Heart right ventricle (tissue), 16 donors: Measurements from ENCODE around the gene DNAJB2. TPM values are rescaled to one million over a fixed set of nuclear protein-coding genes. Genes with fewer than 3 reads are reported as not detected.
A peak's percentile ranks its signal among the peaks of the same experiment; 100 is the strongest.

Source experiments
- ATAC-seq, 8 donors: fragments of 200-7000 bp; cut with Tn5 transposase; one replicate each; pipeline ENCODE4 v1.9.1; 2020; ENCODE audit warnings: mild to moderate bottlenecking in 8 of 8, moderate library complexity in 8 of 8, moderate number of reproducible peaks in 1 of 8
- DNase-seq, 2 donors: peaks; one replicate each; pipeline ENCODE4 v3.0.0-alpha.2; 2020
- H3K27ac ChIP-seq, 10 donors: fragments of 200-600 bp; sonication (generic) in 2 of 10; one replicate each; pipeline versions ENCODE4 v1.5.0 to v1.8.0; 2020 to 2022; ENCODE audit warnings: mild to moderate bottlenecking in 3 of 10
- H3K27me3 ChIP-seq, 7 donors: fragments of 200-600 bp; one replicate each; pipeline ENCODE4 v1.8.0; 2021 to 2022; ENCODE audit warnings: mild to moderate bottlenecking in 2 of 7
- H3K36me3 ChIP-seq, 9 donors: fragments of 200-600 bp; sonication (generic) in 1 of 9; one replicate each; pipeline versions ENCODE4 v1.5.0 to v1.8.0; 2020 to 2022; ENCODE audit warnings: mild to moderate bottlenecking in 2 of 9
- H3K4me1 ChIP-seq, 9 donors: fragments of 200-600 bp; sonication (generic) in 1 of 9; one replicate each; pipeline versions ENCODE4 v1.5.0 to v1.8.0; 2020 to 2022; ENCODE audit warnings: mild to moderate bottlenecking in 4 of 9
- H3K4me3 ChIP-seq, 10 donors: fragments of 200-600 bp; sonication (generic) in 2 of 10; one replicate each; pipeline versions ENCODE4 v1.5.0 to v1.8.0; 2020 to 2022; ENCODE audit warnings: mild to moderate bottlenecking in 7 of 10, moderate library complexity in 2 of 10
- H3K9me3 ChIP-seq, 11 donors: fragments of 200-600 bp in 10 of 11; sonication (generic) in 2 of 11; one replicate each; pipeline versions ENCODE4 v1.5.0 to v1.8.0; 2013 to 2022; ENCODE audit warnings: mild to moderate bottlenecking in 2 of 11, control low read depth in 1 of 11, moderate library complexity in 1 of 11
- WGBS, 2 donors: extraction: QIAGEN DNeasy Blood & Tissue Kit; methylation state at CpG; one replicate each; pipeline ENCODE4 v1.1.7; 2013; ENCODE audit warnings: inconsistent platforms in 1 of 2; 5-methylcytosine and 5-hydroxymethylcytosine counted together
- intact Hi-C, 10 donors: fragments of 100-400 bp; cut with DNase I; formaldehyde crosslinking; loops; one replicate each; pipeline versions ENCODE4 v1.11.1 to v1.14.2; 2022
- polyA plus RNA-seq, 2 donors: library from polyadenylated mRNA; stranded (reverse); fragments of 200-250 nt; gene quantifications; one replicate each; pipeline ENCODE4 v1.2.3, GENCODE V29; 2013
- total RNA-seq, 10 donors: library from RNA; stranded (reverse); fragmentation: NEBNext Ultra II Directional in 3 of 10; extraction: Animal tissue kit (Norgen Biotek cat#: 25700) in 3 of 10; gene quantifications; one replicate each; pipeline versions ENCODE4 v1.2.1 to v1.2.4, GENCODE V29; 2021 to 2023
- TF ChIP-seq, protein P1 (sequence below), 9 donors: fragments of 200-600 bp; sonication (generic) in 2 of 9; IDR thresholded peaks; one replicate each; pipeline versions ENCODE4 v1.5.0 to v1.8.0; 2021 to 2022; ENCODE audit warnings: antibody characterized with exemption in 9 of 9, mild to moderate bottlenecking in 5 of 9, moderate library complexity in 1 of 9
- donor health status: Arrhythmogenic right ventricular cardiomyopathy.
- donor health status: ischemic (EF 13 %, LVEDD 7.1; RV severe dilation, severe dysfunction).
- donor health status: healthy with polysubstance abuse.
- donor health status: DM: no; HTN: yes; CAD: no.
- donor health status: DM: no; HTN: no; CAD: no.
- donor health status: ischemic (EF 25% LVEDD 6.9; RV normal size, moderate dysfunction).
- donor health status: ischemic (EF 25% LVEDD 5.7; RV mildly dilated, moderate dysfunction).
- donor health status: healthy.
- donor health status: DM: yes; HTN: yes; CAD: no.
- donor health status: Ischemic cardiomyopathy.
- donor health status: ischemic (EF 35%, LVEDD 5.7; RV mildly dilated, moderate dysfunction).
- donor health status: nonischemic (EF 11% LVEDD 7.7; RV severe dilation, severe dysfunction).
- donor health status: DM: yes; HTN: yes; CAD: no.
- donor health status: PGD.
- donor health status: ischemic (EF 29% LVEDD 5.4; RV normal size, mild dysfunction).
- donor health status: nonischemic (EF 23%, LVEDD 6.1; RV moderate dilation, normal function).

Gene DNAJB2
- total and polyA plus RNA-seq, 12 donors, result 55.6 to 148 (median 83.1) TPM

DNA sequence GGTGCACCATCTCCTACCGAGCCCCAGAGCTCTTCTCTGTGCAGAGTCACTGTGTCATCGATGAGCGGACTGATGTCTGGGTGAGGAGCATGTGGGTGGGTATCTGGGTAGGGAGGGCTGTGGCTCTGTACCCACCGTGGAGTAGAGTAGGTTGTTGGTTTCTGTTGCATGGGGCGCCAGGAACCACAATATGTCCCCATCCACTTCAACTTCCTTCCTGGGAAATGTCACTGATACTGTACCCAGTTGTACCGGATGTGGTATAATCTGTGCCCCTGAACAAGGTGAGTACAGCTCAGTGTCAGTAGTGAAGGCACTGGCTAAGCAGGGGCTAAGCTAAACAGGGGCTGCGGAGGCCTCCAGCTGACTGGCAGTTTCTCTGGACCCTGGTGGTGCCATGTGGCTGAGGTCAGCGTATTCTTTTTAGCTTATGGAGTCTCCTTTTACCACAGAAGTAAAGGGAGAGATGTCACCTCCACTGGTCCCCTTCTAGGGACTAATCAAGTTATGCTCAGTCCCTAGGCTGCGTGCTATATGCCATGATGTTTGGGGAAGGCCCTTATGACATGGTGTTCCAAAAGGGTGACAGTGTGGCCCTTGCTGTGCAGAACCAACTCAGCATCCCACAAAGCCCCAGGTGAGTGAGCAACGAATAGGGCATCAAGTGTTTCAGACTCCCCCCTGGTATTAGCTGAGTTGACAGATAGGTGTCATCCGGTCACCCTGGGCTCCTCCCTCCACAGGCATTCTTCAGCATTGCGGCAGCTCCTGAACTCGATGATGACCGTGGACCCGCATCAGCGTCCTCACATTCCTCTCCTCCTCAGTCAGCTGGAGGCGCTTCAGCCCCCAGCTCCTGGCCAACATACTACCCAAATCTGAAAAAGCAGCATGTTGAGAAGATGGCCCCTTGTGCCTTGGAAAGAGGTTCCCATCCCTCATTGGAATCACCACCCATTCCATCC, 31.2 kb upstream of the DNAJB2 start:
- Histone ChIP-seq H3K27me3 (no peaks in the 10 kb centered on the region), H3K27ac (peak overlapping the region in 4 of 10 donors; percentile 26 to 99 (median 77)), H3K4me3 (peak overlapping the region in 1 of 10 donors; percentile 22), H3K9me3 (no peaks in the 10 kb centered on the region), H3K36me3 (peaks cover 0 to 43% (median 7%) of the 10 kb centered on the region in 9 donors), H3K4me1 (peaks cover 28 to 81% (median 64%) of the 10 kb centered on the region in 9 donors)
- 88 to 91% methylated on average over 17 of the region's 17 CpGs for WGBS, 2 donors
- DNase-seq (no peak), ATAC-seq (no peak)
- intact Hi-C loops, result no loop called here
- TF ChIP-seq, protein P1, sequence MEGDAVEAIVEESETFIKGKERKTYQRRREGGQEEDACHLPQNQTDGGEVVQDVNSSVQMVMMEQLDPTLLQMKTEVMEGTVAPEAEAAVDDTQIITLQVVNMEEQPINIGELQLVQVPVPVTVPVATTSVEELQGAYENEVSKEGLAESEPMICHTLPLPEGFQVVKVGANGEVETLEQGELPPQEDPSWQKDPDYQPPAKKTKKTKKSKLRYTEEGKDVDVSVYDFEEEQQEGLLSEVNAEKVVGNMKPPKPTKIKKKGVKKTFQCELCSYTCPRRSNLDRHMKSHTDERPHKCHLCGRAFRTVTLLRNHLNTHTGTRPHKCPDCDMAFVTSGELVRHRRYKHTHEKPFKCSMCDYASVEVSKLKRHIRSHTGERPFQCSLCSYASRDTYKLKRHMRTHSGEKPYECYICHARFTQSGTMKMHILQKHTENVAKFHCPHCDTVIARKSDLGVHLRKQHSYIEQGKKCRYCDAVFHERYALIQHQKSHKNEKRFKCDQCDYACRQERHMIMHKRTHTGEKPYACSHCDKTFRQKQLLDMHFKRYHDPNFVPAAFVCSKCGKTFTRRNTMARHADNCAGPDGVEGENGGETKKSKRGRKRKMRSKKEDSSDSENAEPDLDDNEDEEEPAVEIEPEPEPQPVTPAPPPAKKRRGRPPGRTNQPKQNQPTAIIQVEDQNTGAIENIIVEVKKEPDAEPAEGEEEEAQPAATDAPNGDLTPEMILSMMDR (IDR thresholded peaks at IDR 0.05), result no peak

DNA sequence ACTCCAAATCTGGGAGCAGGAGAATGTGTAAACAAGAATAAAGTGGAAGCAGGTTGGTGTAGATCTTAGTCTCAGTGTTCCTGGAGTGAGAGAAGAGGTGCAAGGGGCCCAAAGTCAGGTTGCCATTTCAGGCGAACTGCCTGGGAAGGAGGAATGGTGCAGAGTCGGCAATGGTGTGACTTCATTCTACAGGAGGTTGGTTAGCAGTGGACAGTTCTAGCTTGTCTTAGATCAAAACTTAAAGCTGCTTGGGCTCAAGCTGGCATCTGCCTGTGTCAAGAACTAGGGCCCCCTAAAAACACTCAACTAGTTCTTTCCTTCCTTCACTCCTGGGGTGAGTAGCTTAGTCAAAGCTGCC, 30.3 kb upstream of the DNAJB2 start:
- Histone ChIP-seq H3K36me3 (peaks cover 0 to 43% (median 7%) of the 10 kb centered on the region in 9 donors), H3K4me3 (peak overlapping the region in 3 of 10 donors; percentile 2 to 22 (median 8)), H3K27ac (peak overlapping the region; percentile 46 to 99 (median 76)), H3K27me3 (no peaks in the 10 kb centered on the region), H3K4me1 (peaks cover 28 to 88% (median 70%) of the 10 kb centered on the region in 9 donors), H3K9me3 (no peaks in the 10 kb centered on the region)
- ATAC-seq (no peak), DNase-seq (no peak)
- TF ChIP-seq, protein P1 (IDR thresholded peaks at IDR 0.05), result no peak
- WGBS, 2 donors, result 80 to 87% methylated on average over 2 of the region's 2 CpGs
- intact Hi-C loops, result loop anchor here in 1 of 10 donors (1.0 kb wide), 1 partner anchor 45 kb away; no protein-coding TSS in a partner anchor

DNA sequence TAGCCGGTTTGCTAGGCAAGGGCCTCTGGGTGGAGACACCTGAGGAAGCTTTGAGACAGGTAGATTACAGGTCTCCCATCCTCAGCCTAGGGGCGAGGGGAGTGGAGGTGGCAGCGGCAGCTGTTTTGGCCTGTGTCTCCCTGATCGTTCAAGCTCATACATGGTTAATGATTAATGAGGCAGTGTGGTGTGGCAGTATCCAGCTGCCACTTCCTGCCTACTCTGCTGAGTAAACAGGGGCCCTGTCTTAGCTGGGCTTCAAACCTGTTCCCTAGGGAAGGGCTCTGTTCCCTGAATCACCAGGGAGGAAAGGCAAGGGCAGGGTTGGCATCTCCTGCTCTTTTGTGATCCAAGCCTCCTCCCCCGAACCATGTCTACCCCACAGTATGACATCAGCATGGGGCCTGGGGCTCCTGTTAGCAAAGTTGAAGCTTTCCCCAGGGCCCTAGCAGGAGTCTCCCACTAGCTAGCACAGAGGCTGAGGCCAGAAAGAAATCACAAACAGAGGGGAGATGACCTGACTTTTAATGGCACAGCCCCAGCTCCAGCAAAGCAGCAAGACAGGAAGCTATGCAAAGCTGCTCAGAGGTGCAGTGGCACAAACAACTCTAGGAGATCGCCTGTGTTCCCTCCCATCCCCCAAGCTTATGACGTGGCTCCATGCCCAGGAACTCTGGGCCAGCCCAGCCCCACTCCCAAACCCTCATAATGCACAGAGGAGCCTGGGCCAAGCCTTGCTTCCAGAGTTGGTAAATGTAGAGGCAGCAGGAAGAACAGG, 29.8 kb upstream of the DNAJB2 start:
- TF ChIP-seq, protein P1 (IDR thresholded peaks at IDR 0.05), result no peak

More for the DNA sequence above, 29.8 kb upstream of the DNAJB2 start:
- Histone ChIP-seq H3K4me3 (peak overlapping the region in 4 of 10 donors; percentile 2 to 22 (median 12)), H3K4me1 (peaks cover 34 to 91% (median 76%) of the 10 kb centered on the region in 9 donors), H3K27ac (peak overlapping the region; percentile 46 to 99 (median 76)), H3K9me3 (no peaks in the 10 kb centered on the region), H3K36me3 (peaks cover 0 to 43% (median 7%) of the 10 kb centered on the region in 9 donors), H3K27me3 (no peaks in the 10 kb centered on the region)
- intact Hi-C loops, result loop anchor here in 1 of 10 donors (1.0 kb wide), 1 partner anchor 45 kb away; no protein-coding TSS in a partner anchor
- DNase-seq (peak; percentile 67 to 76), ATAC-seq (peak; percentile 6 to 54 (median 28))
- WGBS, 2 donors, result 39 to 40% methylated on average over 7 of the region's 7 CpGs
